VCaP (cell line): ENCODE results near the gene NRARP.
A peak's percentile ranks its signal among the peaks of the same experiment; 100 is the strongest.

Experiments used
- H3K27ac ChIP-seq: fragments of 450-650 bp; 2 replicates; pipeline ENCODE4 v1.5.1; 2017
- TF ChIP-seq, protein P1 (sequence below): fragments of 450-650 bp; conservative IDR thresholded peaks from 2 replicates; pipeline ENCODE4 v1.5.1; 2017; ENCODE audit warnings: mild to moderate bottlenecking, moderate library complexity

The NRARP gene

DNA sequence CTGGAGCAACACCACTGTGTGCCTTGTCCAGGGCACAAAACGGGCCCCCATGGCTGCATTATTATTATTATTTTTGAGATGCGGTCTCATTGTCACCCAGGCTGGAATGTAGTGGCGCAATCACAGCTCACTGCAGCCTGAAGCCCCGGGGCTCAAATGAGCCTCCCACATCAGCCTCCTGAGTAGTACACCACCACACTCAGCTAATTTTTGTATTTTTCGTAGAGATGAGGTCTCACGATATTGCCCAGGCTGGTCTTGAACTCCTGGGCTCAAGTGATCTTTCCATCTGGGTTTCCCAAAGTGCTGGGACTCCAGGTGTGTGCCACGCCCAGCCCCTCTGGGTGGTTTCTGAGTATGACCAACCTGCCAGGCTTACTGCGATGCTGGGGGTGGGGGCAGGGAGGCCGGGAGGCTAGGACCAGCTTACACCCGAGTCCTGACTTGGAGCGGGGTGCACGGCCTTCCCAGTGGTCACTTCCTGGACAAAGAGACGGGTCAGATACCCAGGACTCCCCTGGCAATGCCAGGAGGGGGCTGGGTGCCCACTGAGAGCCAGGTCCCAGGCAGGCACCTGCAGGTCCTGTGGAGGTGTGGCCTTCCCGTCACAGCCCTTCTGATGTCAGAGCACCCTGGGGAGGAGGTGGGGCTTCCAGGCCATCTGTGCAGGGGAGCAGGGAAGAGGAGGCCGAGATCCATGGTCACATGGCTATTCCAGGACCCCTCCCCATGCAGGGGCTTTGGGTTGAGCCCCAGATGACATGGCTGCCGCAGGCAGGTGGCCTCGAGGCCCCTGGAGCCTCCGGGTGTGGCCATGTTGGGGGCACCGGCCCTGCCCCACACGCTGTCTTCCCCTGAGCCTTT is 8.3 kb upstream of the NRARP start:
- TF ChIP-seq, protein P1, sequence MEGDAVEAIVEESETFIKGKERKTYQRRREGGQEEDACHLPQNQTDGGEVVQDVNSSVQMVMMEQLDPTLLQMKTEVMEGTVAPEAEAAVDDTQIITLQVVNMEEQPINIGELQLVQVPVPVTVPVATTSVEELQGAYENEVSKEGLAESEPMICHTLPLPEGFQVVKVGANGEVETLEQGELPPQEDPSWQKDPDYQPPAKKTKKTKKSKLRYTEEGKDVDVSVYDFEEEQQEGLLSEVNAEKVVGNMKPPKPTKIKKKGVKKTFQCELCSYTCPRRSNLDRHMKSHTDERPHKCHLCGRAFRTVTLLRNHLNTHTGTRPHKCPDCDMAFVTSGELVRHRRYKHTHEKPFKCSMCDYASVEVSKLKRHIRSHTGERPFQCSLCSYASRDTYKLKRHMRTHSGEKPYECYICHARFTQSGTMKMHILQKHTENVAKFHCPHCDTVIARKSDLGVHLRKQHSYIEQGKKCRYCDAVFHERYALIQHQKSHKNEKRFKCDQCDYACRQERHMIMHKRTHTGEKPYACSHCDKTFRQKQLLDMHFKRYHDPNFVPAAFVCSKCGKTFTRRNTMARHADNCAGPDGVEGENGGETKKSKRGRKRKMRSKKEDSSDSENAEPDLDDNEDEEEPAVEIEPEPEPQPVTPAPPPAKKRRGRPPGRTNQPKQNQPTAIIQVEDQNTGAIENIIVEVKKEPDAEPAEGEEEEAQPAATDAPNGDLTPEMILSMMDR, result no peak
- no peak overlapping the region for H3K27ac ChIP-seq

DNA sequence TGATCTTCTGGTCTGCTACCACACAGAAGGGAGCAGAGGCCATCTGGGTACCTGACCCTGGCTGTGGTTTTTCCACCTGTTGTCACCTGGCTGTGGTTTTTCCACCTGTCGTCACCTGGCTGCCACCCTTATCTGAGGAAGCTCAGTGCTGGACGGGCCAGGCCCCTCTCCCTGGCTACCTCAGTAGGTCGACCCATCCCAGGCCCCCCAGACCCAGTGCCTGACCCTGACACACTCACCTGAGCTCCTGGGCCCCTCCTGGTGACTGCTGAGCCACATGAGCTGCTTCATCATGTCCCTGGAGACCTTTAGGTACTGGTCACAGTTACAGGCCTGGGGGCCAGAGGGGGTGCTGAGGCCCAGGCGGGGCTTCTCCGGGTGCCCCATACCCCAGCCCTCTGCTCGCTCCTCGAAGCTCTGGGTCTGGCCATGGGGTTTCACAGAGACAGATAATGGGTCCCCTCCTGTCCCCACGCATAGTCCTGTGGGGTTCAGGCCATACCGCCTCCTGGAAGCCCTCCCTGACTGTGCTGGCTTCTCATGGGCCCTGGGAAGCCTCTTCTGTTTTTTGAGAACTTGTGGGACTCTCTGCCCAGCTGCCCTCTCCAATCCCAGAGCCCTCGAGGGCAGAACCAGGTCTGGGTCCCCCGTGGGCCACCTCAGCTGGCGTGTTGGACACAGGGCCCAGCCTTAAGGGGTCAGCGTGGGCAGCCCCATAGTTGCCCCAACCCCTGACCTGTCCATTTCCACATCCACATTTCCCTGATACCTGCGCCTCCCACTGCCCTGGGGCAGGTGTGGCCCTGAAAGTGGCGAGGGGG is 7.5 kb upstream of the NRARP start:
- no peak overlapping the region for H3K27ac ChIP-seq

DNA sequence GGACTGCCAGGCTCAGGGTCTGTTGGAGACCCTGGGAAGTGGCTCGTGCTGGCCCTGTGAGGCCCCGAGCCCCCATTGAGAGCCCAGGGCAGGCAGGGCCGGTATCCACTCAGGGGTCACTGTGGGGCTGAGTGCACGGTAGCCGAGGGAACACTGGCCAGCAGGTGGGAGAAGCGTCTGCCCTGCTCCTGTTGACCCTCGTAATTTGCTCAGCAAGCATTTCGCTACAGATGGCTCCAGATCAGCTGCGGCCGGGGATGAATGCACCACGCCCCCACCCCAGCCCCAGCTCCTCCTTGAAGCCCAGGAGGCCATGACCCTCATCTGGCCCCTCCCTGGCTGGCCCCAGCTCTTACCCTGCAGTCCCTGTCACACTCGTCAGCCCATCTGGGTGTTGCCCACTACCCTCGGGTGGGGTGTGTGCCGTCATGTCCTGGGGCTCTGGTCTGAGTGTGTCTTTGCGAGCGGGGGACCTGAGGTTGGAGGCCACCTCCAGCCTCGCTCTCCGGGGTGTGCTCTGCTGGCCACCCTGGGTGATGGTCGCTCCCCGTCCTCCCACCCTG is 6.1 kb upstream of the NRARP start:
- TF ChIP-seq, protein P1, result no peak
- H3K27ac ChIP-seq, result no peak overlapping the region

More for the DNA sequence above, 7.5 kb upstream of the NRARP start:
- TF ChIP-seq, protein P1, result no peak

DNA sequence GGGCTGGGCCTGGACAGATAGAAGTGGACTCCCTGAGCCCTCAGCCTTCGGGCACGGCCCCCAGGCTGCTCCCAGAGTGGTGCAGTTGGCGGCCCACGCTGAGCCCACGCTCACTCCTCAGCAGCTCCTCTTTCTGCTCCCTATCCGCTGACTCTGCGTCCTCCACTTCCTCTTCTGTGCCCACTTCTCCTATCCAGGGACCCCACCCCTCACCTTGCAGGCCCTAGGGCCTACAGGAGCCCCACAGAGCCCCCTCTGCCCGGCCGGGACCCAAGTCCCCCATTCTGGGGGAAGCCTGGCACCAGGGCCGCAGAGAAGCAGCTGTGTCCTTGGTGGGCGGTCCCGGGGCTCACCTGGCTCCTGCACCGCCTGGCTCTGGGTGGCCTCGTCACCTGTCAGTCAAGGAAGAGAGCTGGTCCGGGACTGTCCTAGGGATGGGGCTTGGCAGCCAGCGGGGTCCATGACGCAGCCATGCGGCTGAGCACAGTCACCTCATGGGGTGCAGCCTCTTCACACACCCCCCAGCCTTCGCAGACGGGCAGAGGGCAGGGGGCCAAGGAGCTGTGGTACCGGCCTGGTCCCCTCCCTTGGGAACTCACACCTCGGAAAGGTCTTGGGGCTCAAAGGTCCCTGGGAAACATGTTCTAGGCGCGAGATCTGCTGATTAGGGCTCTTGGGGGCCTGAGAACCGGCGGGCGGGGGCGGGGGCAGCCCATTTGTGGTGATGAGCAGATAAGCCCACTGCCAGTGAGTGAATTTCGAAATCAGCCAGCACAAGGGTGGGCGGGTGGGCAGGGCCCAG is 5.4 kb upstream of the NRARP start:
- TF ChIP-seq, protein P1, result no peak
- peak overlapping the region; percentile 31; the same call in 1 of the 2 replicates for H3K27ac ChIP-seq

DNA sequence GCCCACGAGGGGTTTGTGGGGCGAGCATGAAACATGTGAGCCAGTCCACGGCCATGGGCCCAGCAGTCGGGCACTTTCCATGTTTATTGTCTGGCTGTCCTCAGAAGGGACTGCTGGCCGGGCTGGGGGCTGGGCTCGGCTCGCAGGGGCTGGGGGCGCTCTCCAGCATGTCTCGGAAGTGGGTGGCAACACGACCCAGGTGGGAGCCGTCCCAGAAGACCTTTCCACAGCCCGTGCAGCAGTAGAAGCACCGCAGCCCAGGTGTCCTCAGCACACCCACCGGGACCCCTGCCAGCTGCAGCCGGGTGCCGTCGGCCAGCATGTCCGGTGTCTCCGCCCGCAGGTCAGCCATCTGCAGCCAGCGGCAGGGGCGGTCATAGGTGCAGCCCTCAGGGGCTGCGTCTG is 4.8 kb upstream of the NRARP start:
- TF ChIP-seq, protein P1, result no peak
- H3K27ac ChIP-seq, result peak overlapping the region; percentile 31; the same call in 1 of the 2 replicates

DNA sequence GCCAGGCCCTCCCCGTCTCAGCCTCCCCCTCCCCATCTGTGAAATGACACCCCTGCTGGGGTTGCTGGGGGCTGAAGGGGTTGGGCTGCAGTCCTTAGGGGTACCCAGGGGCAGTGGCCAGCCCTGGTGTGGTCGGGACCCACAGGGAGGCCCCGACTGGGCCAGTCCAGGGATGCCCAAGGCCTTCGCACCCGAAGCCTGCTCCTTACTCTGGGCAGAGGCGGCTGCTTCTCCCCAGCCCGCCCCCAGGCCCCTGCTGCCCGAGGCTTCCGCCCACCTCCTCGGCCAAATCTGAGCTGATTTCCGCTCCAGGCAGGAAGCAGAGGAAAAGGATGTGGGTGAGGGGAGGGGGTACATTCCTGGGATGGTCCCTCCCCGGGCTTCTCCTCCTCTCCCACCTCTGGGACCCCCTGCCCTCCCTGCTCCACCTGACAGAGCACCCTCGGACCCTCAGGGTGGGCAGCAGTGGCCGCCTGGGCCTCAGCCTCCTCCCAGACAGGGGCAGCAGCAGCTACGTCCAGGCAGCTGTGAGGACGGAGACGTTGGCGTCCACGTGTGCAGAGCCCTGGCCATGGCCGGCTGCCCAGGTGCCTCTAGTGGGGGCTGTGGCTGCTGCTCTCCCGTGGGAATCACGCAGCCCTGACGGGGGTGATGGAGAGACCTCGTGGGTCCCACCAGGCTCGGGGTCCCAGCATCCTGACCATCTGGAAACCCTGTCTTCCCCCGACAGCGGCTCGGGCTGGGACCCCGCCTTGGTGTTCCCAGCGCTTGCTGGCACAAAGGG is 4.2 kb upstream of the NRARP start:
- no peak overlapping the region for H3K27ac ChIP-seq
- TF ChIP-seq, protein P1, result no peak
